8988T (cell line): Measurements from ENCODE around the gene MCTP1.
"Not testable (repeated sequence)": the region's sequence is repeated elsewhere in the genome, so short reads cannot be mapped to it uniquely, and the experiment has no call there.

Source experiments
- DNase-seq: peaks from one replicate; pipeline ENCODE4 v3.0.0; 2011

The MCTP1 gene

GRCh38 chr5:95022967-95023695 lies 261.8 kb downstream of the MCTP1 start:
- no peak for DNase-seq

DNA sequence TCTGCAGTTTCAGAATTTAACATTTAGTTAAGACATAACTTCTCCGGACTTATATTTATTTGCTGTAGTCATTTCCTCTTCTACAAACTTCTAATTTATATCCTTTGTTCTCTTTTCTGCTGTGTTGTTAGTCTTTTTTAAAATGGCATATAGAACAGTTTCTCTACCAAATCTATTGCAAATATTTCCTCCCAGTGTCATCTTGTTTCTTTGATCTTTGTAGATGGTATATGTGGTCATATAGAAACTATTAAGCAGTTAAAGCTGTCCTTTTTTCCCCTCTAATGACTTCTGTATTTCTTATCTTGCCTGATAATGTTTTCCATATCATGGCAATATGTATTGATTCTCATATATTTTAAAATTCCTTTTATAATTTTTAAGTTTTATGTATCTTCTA lies 264.5 kb downstream of the MCTP1 start:
- no peak for DNase-seq

DNA sequence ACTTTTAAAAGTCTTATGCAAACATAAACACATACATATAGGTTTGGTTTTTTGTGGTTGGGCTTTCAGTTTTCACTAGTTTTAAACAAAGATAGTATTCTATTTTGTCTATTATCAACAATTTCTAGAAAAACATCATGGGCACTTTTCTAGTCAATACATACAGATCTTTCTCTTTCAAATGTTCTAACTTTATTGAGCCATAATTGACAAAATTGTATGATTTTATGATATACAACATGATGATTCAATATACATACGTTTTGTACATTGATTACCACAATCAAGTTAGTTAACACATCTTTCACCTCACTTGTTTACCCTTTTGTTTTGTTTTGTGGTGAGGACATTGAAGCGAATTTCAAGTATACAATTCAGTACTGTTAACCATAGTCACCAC lies 265.9 kb downstream of the MCTP1 start:
- DNase-seq: no peak

GRCh38 chr5:95018511-95018910 lies 266.4 kb downstream of the MCTP1 start:
- DNase-seq: no peak

GRCh38 chr5:95009812-95010211 lies 275.1 kb downstream of the MCTP1 start:
- no peak for DNase-seq

- no peak for DNase-seq
These were observed 276.8 kb downstream of the MCTP1 start for GRCh38 chr5:95007921-95008597.

GRCh38 chr5:95005811-95006210 lies 279.1 kb downstream of the MCTP1 start:
- no peak for DNase-seq

GRCh38 chr5:94998670-94999069 lies 286.2 kb downstream of the MCTP1 start:
- no peak for DNase-seq

- not testable (repeated sequence) for DNase-seq
These were observed 290.4 kb downstream of the MCTP1 start for GRCh38 chr5:94994537-94994936.

DNA sequence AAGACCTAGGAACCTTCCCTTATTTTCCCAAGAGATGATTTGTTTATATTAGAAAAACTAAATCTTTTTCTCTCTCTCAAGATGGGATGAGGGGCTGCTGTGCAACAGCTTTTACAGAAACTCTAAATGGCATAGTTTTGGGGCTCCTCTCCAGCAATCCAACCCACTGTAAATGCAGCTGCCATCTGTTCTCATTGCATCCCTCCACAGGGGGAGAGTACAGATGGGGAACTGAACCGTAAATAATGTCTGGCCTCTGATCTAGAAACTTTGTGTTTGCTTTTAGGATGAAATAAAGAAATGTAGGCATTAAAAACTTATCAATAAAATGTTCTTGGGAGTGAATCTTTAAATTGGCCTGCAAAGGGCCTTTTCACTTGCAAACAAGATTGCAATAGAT lies 291.4 kb downstream of the MCTP1 start:
- DNase-seq: no peak

- no peak for DNase-seq
These were observed 292.6 kb downstream of the MCTP1 start for GRCh38 chr5:94992325-94992724.

- DNase-seq: no peak
These were observed 300.9 kb downstream of the MCTP1 start for GRCh38 chr5:94983861-94984535.

DNA sequence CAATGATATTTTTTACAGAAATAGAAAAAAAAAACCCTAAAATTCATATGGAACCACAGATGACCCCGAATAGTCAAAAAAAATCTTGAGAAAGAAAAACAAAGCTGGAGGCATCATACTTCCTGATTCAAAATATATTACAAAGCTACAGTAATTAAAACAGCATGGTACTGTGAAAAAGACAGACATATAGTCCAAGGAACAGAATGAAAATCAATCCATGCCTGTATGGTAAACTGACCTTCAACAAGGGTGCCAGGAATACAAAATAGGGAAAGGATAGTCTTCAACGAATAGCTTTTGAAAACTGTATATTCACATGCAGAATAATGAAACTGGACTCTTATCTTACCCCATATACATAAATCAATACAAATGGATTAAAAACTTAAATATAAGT lies 307.5 kb downstream of the MCTP1 start:
- no peak for DNase-seq

DNA sequence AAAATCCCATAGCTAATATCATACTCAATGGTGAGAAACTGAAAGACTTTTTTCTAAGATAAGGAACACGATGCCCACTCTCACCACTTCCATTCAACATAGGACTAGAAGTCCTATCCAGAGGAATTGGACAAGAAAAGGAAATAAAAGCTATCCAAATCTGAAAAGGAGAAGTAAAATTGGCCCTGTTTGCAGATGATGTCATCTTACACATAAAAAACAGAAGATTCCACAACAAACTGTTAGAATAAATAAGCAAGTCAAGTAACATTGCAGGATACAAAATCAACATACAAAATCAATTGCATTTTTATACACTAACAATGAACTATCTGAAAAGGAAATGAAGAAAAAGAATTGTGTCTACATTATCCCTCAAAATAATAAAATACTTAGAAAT lies 308.0 kb downstream of the MCTP1 start:
- no peak for DNase-seq

DNA sequence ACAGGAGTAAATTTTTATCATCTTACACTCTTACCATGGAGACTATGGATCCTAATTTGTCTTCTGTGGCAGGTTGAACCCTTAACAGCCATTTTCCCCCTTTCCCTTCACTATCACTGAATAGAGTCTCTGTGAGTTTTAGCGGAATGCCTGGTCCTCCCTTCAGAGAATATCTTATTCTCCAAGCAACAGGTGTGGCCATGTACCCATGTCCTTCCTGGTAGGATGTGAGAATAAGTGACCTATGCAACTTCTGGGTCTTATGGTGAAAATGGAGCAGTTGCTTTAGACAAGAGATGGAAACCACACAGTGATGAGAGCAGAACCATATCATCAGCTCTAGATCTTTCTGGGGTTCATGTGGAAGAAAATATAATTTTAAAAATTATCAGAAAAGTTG lies 312.6 kb downstream of the MCTP1 start:
- no peak for DNase-seq

GRCh38 chr5:94969174-94969573 lies 315.7 kb downstream of the MCTP1 start:
- no peak for DNase-seq

GRCh38 chr5:94968507-94969095 lies 316.3 kb downstream of the MCTP1 start:
- DNase-seq: no peak

GRCh38 chr5:94967525-94967924 lies 317.4 kb downstream of the MCTP1 start:
- no peak for DNase-seq

- not testable (repeated sequence) for DNase-seq
These were observed 325.6 kb downstream of the MCTP1 start for GRCh38 chr5:94959279-94959678.

- DNase-seq: no peak
These were observed 339.2 kb downstream of the MCTP1 start for GRCh38 chr5:94945656-94946055.

GRCh38 chr5:94944160-94944559 lies 340.7 kb downstream of the MCTP1 start:
- DNase-seq: no peak

DNA sequence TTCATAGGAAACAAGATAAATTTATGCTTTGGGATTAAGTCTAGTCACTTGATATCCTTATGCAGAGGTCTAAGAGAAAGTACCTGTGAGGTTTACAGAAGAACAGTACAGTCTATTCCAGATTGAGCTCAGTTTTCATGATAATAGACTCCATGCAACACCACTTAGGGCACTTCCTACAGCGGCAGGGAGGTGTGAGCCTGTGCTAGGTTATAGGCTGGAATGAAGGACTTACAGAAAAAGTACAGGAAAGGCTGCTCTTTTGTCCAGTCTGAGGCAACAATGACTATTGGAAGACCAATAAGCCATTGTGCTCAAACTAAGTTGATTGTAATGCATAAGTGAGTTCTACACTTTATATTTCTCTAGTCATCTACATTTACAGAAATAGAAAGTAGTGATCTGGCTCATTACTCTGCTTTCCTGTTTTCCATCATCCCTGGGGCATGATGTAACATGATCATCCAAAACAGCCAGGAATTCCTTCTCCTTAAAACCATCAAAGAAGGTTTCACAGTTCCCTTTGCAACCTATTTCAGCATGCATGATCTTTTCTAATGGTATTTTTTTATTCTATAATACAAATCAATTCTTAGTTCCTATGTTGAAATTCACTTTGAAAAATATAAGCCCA lies 343.7 kb downstream of the MCTP1 start:
- DNase-seq: no peak

DNA sequence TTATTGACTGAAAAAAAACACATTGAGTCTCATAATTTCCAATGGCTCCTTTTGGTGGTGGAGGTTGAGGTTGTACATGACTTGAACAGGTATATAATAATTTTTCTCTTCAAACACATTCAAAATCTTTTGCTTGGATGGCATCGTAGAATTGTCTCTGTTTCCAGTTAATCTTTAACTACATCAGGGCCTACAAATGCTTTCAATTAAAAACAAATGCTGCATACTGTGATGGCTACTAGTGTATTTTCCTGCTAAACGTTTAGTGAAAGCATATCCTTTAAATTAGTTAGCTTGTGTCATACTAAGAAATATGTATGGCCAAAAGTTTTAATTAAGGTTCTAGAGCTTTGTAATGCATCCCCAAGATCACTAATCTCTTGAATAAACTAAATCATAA lies 352.6 kb downstream of the MCTP1 start:
- no peak for DNase-seq
